ENCODE data around the gene FKBP5. TPM values are rescaled to one million over a fixed set of nuclear protein-coding genes. Genes with fewer than 3 reads are reported as not detected.

Gene FKBP5
- total and polyA plus RNA-seq, 10 of the 15 experiments (the other 5 are each of a cell fraction or from before 2014, with no cell fraction given) = 29.0 to 123 (median 62.3) TPM

- peak; percentile 43; the same call in 1 of the 2 replicates for TF ChIP-seq YY1 (IDR thresholded peaks at IDR 0.05; ENCODE audit: low read depth, low read length)
- no peak for TF ChIP-seq RELA (IDR thresholded peaks at IDR 0.05; ENCODE audit: borderline replicate concordance, partially characterized antibody)
- TF ChIP-seq HSF1 (IDR thresholded peaks at IDR 0.05; ENCODE audit: low read depth, low read length) = no peak
- TF ChIP-seq HCFC1 (IDR thresholded peaks at IDR 0.05; ENCODE audit: low read length) = no peak
- TF ChIP-seq BMI1 (IDR thresholded peaks at IDR 0.05; ENCODE audit: borderline replicate concordance) = no peak
- no peak for TF ChIP-seq KDM1A (IDR thresholded peaks at IDR 0.05; ENCODE audit: borderline replicate concordance)
- TF ChIP-seq CTCF (IDR thresholded peaks at IDR 0.05 in 2 of 3, conservative IDR thresholded peaks at IDR 0.05 in 1 of 3; ENCODE audit: control insufficient read depth in 2 of 3, extremely low read depth in 1 of 3, insufficient read depth in 1 of 3, low read depth in 3 of 3, low read length in 3 of 3) = peak; percentile 75 to 91 (median 77)
- TF ChIP-seq ZNF24 (IDR thresholded peaks at IDR 0.05) = no peak
- TF ChIP-seq EZH2 (IDR thresholded peaks at IDR 0.05; ENCODE audit: borderline replicate concordance, control insufficient read depth, low read depth, low read length) = no peak
Measured at GRCh38 chr6:35583893-35584688, 104.6 kb downstream of the FKBP5 start (continued).

Measured in GM12878 (cell line).